Activated naive CD8-positive, alpha-beta T cell treated with anti-CD3 and anti-CD28 coated beads, Interleukin-2, amount 10 ng/mL, durations not matched to agents 7 days and 5 days (primary cell): ENCODE data around the gene ZIC3. TPM values are rescaled to one million over a fixed set of nuclear protein-coding genes. Genes with fewer than 3 reads are reported as not detected.

Source experiments
- ATAC-seq: fragments of 150-1000 bp; cut with Tn5 transposase; one replicate; pipeline ENCODE4 v1.10.0; 2021; ENCODE audit warnings: low read depth, moderate library complexity
- POLR2A ChIA-PET: fragments of 350-600 bp; sonication (Branson Sonifier 250); formaldehyde crosslinking; loops from one replicate; lab custom pipeline; 2021; ENCODE audit warnings: antibody characterized with exemption; lab: Charles Lee
- DNase-seq: peaks from one replicate; pipeline ENCODE4 v3.0.0; 2021
- H3K27ac Mint-ChIP-seq: one replicate; pipeline ENCODE4 v1.8.0; 2022; ENCODE audit warnings: mild to moderate bottlenecking, mixed read lengths
- H3K27me3 Mint-ChIP-seq: one replicate; pipeline ENCODE4 v1.8.0; 2022; ENCODE audit warnings: mild to moderate bottlenecking, moderate library complexity, mixed read lengths
- H3K36me3 Mint-ChIP-seq: one replicate; pipeline ENCODE4 v1.8.0; 2021; ENCODE audit warnings: mild to moderate bottlenecking, mixed read lengths
- H3K4me1 Mint-ChIP-seq: one replicate; pipeline ENCODE4 v1.8.0; 2021; ENCODE audit warnings: mixed read lengths
- H3K4me3 Mint-ChIP-seq: one replicate; pipeline ENCODE4 v1.8.0; 2022; ENCODE audit warnings: mild to moderate bottlenecking, moderate library complexity, mixed read lengths
- H3K9me3 Mint-ChIP-seq: one replicate; pipeline ENCODE4 v1.8.0; 2021; ENCODE audit warnings: mixed read lengths
- total RNA-seq, 2 experiments: library from RNA; stranded (reverse); gene quantifications; one replicate each; pipeline ENCODE4 v1.2.3, GENCODE V29; 2021

The ZIC3 gene
- total RNA-seq, 2 experiments from 2014 or later = not detected

GRCh38 chrX:137566746-137567679 lies 1.1 kb downstream of the ZIC3 start:
- peaks cover 59% of the 10 kb centered on the region for H3K27me3 Mint-ChIP-seq
- H3K4me1 Mint-ChIP-seq = peaks cover 3% of the 10 kb centered on the region
- POLR2A ChIA-PET = no interaction called here
- no peak for ATAC-seq
- H3K9me3 Mint-ChIP-seq = peaks cover 4% of the 10 kb centered on the region
- no peaks in the 10 kb centered on the region for H3K36me3 Mint-ChIP-seq
- H3K27ac Mint-ChIP-seq = no peak overlapping the region
- peak overlapping the region; percentile 39 for H3K4me3 Mint-ChIP-seq
- DNase-seq = no peak

- ATAC-seq (no peak), DNase-seq (no peak)
- Mint-ChIP-seq H3K9me3 (peaks cover 4% of the 10 kb centered on the region), H3K27me3 (peaks cover 59% of the 10 kb centered on the region), H3K4me3 (peak overlapping the region; percentile 39), H3K4me1 (peaks cover 3% of the 10 kb centered on the region), H3K36me3 (no peaks in the 10 kb centered on the region), H3K27ac (no peak overlapping the region)
- POLR2A ChIA-PET = no interaction called here
These were observed 1.8 kb downstream of the ZIC3 start for GRCh38 chrX:137567682-137568232.

- peak overlapping the region; percentile 21 for H3K27ac Mint-ChIP-seq
- POLR2A ChIA-PET = no interaction called here
- H3K36me3 Mint-ChIP-seq = no peaks in the 10 kb centered on the region
- H3K27me3 Mint-ChIP-seq = peaks cover 52% of the 10 kb centered on the region
- H3K4me3 Mint-ChIP-seq = peak overlapping the region; percentile 39
- H3K9me3 Mint-ChIP-seq = peaks cover 4% of the 10 kb centered on the region
- ATAC-seq (no peak), DNase-seq (no peak)
- peaks cover 3% of the 10 kb centered on the region for H3K4me1 Mint-ChIP-seq
These were observed 3.0 kb downstream of the ZIC3 start for GRCh38 chrX:137568741-137569469.

- H3K27ac Mint-ChIP-seq = no peak overlapping the region
- ATAC-seq (no peak), DNase-seq (no peak)
- peaks cover 3% of the 10 kb centered on the region for H3K4me1 Mint-ChIP-seq
- H3K36me3 Mint-ChIP-seq = no peaks in the 10 kb centered on the region
- peaks cover 4% of the 10 kb centered on the region for H3K9me3 Mint-ChIP-seq
- POLR2A ChIA-PET = no interaction called here
- H3K27me3 Mint-ChIP-seq = peaks cover 49% of the 10 kb centered on the region
- no peak overlapping the region for H3K4me3 Mint-ChIP-seq
These were observed 3.6 kb downstream of the ZIC3 start for GRCh38 chrX:137569470-137569891.

- Mint-ChIP-seq H3K27me3 (peaks cover 45% of the 10 kb centered on the region), H3K36me3 (no peaks in the 10 kb centered on the region), H3K9me3 (no peaks in the 10 kb centered on the region), H3K4me3 (no peak overlapping the region), H3K27ac (no peak overlapping the region), H3K4me1 (no peaks in the 10 kb centered on the region)
- POLR2A ChIA-PET = no interaction called here
- DNase-seq (no peak), ATAC-seq (no peak)
These were observed 7.6 kb downstream of the ZIC3 start for GRCh38 chrX:137573324-137574101.

- Mint-ChIP-seq H3K4me3 (no peak overlapping the region), H3K4me1 (no peaks in the 10 kb centered on the region), H3K9me3 (no peaks in the 10 kb centered on the region), H3K27ac (no peak overlapping the region), H3K27me3 (peaks cover 45% of the 10 kb centered on the region), H3K36me3 (no peaks in the 10 kb centered on the region)
- ATAC-seq = no peak
- DNase-seq = no peak
- POLR2A ChIA-PET = no interaction called here
These were observed 8.3 kb downstream of the ZIC3 start for GRCh38 chrX:137574102-137574783.

- Mint-ChIP-seq H3K4me3 (no peak overlapping the region), H3K36me3 (no peaks in the 10 kb centered on the region), H3K4me1 (no peaks in the 10 kb centered on the region), H3K27me3 (peaks cover 43% of the 10 kb centered on the region), H3K9me3 (no peaks in the 10 kb centered on the region), H3K27ac (no peak overlapping the region)
- ATAC-seq = no peak
- no peak for DNase-seq
- POLR2A ChIA-PET = no interaction called here
These were observed 8.9 kb downstream of the ZIC3 start for GRCh38 chrX:137574784-137575293.

- Mint-ChIP-seq H3K4me3 (no peak overlapping the region), H3K27me3 (peaks cover 38% of the 10 kb centered on the region)
These were observed 9.8 kb downstream of the ZIC3 start for GRCh38 chrX:137575596-137576255.

GRCh38 chrX:137587151-137587550 lies 21.2 kb downstream of the ZIC3 start:
- DNase-seq = no peak
- Mint-ChIP-seq H3K4me3 (no peak overlapping the region), H3K4me1 (no peaks in the 10 kb centered on the region), H3K36me3 (no peaks in the 10 kb centered on the region), H3K27ac (no peak overlapping the region), H3K27me3 (peaks cover under 1% of the 10 kb centered on the region), H3K9me3 (no peaks in the 10 kb centered on the region)
- no peak for ATAC-seq
- POLR2A ChIA-PET = no interaction called here

More at GRCh38 chrX:137575596-137576255, 9.8 kb downstream of the ZIC3 start:
- ATAC-seq (no peak), DNase-seq (no peak)
- H3K27ac Mint-ChIP-seq = no peak overlapping the region
- H3K9me3 Mint-ChIP-seq = no peaks in the 10 kb centered on the region
- POLR2A ChIA-PET = no interaction called here
- no peaks in the 10 kb centered on the region for H3K4me1 Mint-ChIP-seq
- no peaks in the 10 kb centered on the region for H3K36me3 Mint-ChIP-seq

- Mint-ChIP-seq H3K36me3 (no peaks in the 10 kb centered on the region), H3K27me3 (no peaks in the 10 kb centered on the region), H3K4me3 (no peak overlapping the region), H3K4me1 (no peaks in the 10 kb centered on the region), H3K27ac (no peak overlapping the region), H3K9me3 (no peaks in the 10 kb centered on the region)
- ATAC-seq = no peak
- POLR2A ChIA-PET = no interaction called here
- DNase-seq = no peak
These were observed 34.8 kb downstream of the ZIC3 start for GRCh38 chrX:137600769-137601168.
